Glutamatergic neuron (in vitro differentiated cells): ENCODE data around the gene PRDM16. TPM values are rescaled to one million over a fixed set of nuclear protein-coding genes. Genes with fewer than 3 reads are reported as not detected.

Experiments used
- DNase-seq: peaks from one replicate; pipeline ENCODE4 v3.0.0; 2022
- H3K27ac Mint-ChIP-seq: one replicate; pipeline ENCODE4 v1.8.0; 2020; ENCODE audit warnings: mild to moderate bottlenecking, mixed read lengths, inconsistent platforms; ENCODE audit not compliant: unreplicated experiment
- H3K27me3 Mint-ChIP-seq: one replicate; pipeline ENCODE4 v1.8.0; 2020; ENCODE audit warnings: mild to moderate bottlenecking, moderate library complexity, mixed read lengths, inconsistent platforms; ENCODE audit not compliant: unreplicated experiment
- H3K36me3 Mint-ChIP-seq: one replicate; pipeline ENCODE4 v1.8.0; 2020; ENCODE audit warnings: mild to moderate bottlenecking, mixed read lengths, inconsistent platforms; ENCODE audit not compliant: unreplicated experiment
- H3K4me1 Mint-ChIP-seq: one replicate; pipeline ENCODE4 v1.8.0; 2020; ENCODE audit warnings: mild to moderate bottlenecking, low read depth, mixed read lengths, inconsistent platforms; ENCODE audit not compliant: unreplicated experiment
- H3K4me3 Mint-ChIP-seq: one replicate; pipeline ENCODE4 v1.8.0; 2020; ENCODE audit warnings: mild to moderate bottlenecking, mixed read lengths, inconsistent platforms; ENCODE audit not compliant: unreplicated experiment
- H3K9me3 Mint-ChIP-seq: one replicate; pipeline ENCODE4 v1.8.0; 2020; ENCODE audit warnings: mild to moderate bottlenecking, moderate library complexity, mixed read lengths, inconsistent platforms; ENCODE audit not compliant: unreplicated experiment
- CTCF ChIP-seq: fragments of 200-600 bp; sonication (generic); IDR thresholded peaks from one replicate; pipeline ENCODE4 v1.5.0; 2021; ENCODE audit not compliant: partially characterized antibody, unreplicated experiment
- total RNA-seq: library from RNA; stranded (reverse); fragmentation: NEBNext Ultra II Directional; extraction: Animal tissue kit (Norgen Biotek cat#: 25700); gene quantifications from one replicate; pipeline ENCODE4 v1.2.1, GENCODE V29; 2021; ENCODE audit not compliant: unreplicated experiment

PRDM16 gene
- total RNA-seq, 1 donor from 2014 or later = 0.07 TPM

- peaks cover 4% of the 10 kb centered on the region for H3K27me3 Mint-ChIP-seq
- H3K9me3 Mint-ChIP-seq = peaks cover 7% of the 10 kb centered on the region
- H3K36me3 Mint-ChIP-seq = peaks cover 5% of the 10 kb centered on the region
- TF ChIP-seq CTCF = no peak
- no peak overlapping the region for H3K27ac Mint-ChIP-seq
- no peak overlapping the region for H3K4me3 Mint-ChIP-seq
- DNase-seq = no peak
- no peaks in the 10 kb centered on the region for H3K4me1 Mint-ChIP-seq
These were observed 186.7 kb downstream of the PRDM16 start for GRCh38 chr1:3255680-3256079.

DNA sequence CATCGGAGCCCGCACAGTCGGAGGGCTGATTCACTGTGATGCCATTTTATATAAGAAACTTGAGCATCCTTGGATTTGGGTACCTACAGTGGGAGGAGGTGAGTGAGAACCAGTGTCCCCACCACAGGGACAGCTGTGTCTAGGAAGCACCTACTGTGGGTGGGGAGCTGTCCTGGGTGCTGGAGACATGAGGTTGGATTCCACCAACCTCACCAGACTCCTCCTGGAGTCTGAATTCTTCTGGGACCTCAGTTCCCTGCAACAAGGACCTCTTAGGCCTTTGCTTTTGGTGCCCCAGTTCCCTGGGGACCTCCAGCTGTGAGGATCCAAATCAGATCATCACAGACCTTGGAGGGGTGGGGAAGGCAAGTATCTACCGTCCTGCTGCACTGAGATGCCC, 188.8 kb downstream of the PRDM16 start:
- peaks cover 5% of the 10 kb centered on the region for H3K36me3 Mint-ChIP-seq
- H3K9me3 Mint-ChIP-seq = peaks cover 7% of the 10 kb centered on the region
- H3K4me1 Mint-ChIP-seq = no peaks in the 10 kb centered on the region
- peaks cover 9% of the 10 kb centered on the region for H3K27me3 Mint-ChIP-seq
- no peak for DNase-seq
- H3K4me3 Mint-ChIP-seq = no peak overlapping the region
- TF ChIP-seq CTCF = no peak
- no peak overlapping the region for H3K27ac Mint-ChIP-seq

DNA sequence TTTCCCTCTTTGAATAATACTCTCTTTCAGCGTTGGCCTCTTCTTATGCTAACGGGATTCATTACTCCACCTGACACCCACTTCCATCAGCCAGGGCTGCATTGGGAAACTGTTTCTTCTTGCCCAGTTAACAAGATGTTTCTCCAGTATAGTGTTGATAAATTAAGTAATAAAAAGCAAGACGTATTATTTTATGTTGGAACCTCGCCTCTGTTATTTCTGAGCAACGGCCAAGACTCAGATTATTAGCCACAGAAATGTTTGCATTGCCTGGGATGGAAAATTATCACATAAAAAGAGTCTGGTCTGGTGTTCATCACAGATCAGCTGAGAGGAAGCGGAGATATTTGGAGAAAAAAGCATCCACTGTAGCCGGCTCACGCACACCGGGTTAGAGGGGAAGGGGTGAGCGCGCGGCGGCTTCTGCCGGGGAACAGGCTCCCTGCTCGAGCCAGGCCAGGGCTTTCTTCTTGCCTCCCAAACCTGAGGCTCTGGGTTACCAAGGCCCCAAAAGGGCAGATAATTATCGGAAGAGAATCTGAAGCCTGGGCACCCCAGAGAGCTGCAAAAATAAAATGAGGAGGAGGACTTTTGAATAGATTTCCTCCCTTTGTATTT, 189.5 kb downstream of the PRDM16 start:
- H3K4me1 Mint-ChIP-seq = no peaks in the 10 kb centered on the region
- H3K27me3 Mint-ChIP-seq = peaks cover 9% of the 10 kb centered on the region
- TF ChIP-seq CTCF = no peak
- H3K9me3 Mint-ChIP-seq = peaks cover 7% of the 10 kb centered on the region
- H3K4me3 Mint-ChIP-seq = no peak overlapping the region
- DNase-seq = no peak
- no peak overlapping the region for H3K27ac Mint-ChIP-seq
- H3K36me3 Mint-ChIP-seq = peaks cover 5% of the 10 kb centered on the region

- Mint-ChIP-seq H3K9me3 (peaks cover 7% of the 10 kb centered on the region), H3K27me3 (peaks cover 9% of the 10 kb centered on the region), H3K36me3 (peaks cover 5% of the 10 kb centered on the region), H3K27ac (no peak overlapping the region), H3K4me3 (no peak overlapping the region), H3K4me1 (no peaks in the 10 kb centered on the region)
- DNase-seq = no peak
- no peak for TF ChIP-seq CTCF
These were observed 190.0 kb downstream of the PRDM16 start for GRCh38 chr1:3259020-3259419.

GRCh38 chr1:3261007-3261968, 192.3 kb downstream of the PRDM16 start:
- no peak for DNase-seq
- Mint-ChIP-seq H3K27me3 (peaks cover 14% of the 10 kb centered on the region), H3K27ac (no peak overlapping the region), H3K4me1 (peaks cover 2% of the 10 kb centered on the region), H3K36me3 (peaks cover 5% of the 10 kb centered on the region), H3K4me3 (no peak overlapping the region), H3K9me3 (peaks cover 6% of the 10 kb centered on the region)
- TF ChIP-seq CTCF = no peak
